Measurements from ENCODE around the gene CTRB2. TPM values are rescaled to one million over a fixed set of nuclear protein-coding genes. Genes with fewer than 3 reads are reported as not detected.

CTRB2 gene
- total and polyA plus RNA-seq, 2 of the 8 experiments (the other 6 are each of a cell fraction or from before 2014, with no cell fraction given): not detected

DNA sequence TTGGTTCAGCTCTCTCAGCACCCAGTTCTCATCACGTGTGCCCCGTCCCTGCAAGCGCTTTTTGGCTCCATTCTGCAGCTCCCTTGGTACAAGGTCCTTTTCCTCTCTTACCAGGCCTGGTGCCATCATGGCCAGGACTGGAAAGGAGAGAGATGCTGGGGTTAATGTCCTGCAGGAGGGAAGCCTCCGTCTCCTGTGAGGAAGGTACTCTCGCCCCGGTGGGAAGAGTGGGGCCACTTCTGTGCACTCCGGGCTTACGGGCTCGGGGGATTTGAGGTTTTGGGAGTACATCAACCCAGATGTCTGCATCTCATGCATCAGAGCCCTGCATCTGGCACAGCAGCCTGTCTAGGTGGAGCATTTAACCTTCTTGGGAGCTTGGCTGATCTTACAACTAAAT lies 10.1 kb downstream of the CTRB2 start:
- no peak overlapping the region for H2BK5ac ChIP-seq (ENCODE audit: low read depth, low read length)
- no peak for TF ChIP-seq POU5F1 (IDR thresholded peaks at IDR 0.05; ENCODE audit: low read depth, low read length)
- no peak for TF ChIP-seq JUND (IDR thresholded peaks at IDR 0.05; ENCODE audit: low read length)
- TF ChIP-seq CTBP2 (IDR thresholded peaks at IDR 0.05; ENCODE audit: borderline replicate concordance, insufficient read depth, insufficient read length, low read length): no peak
- TF ChIP-seq GTF2F1 (IDR thresholded peaks at IDR 0.05; ENCODE audit: borderline replicate concordance, low read depth, low read length): no peak
- TF ChIP-seq, protein P1, sequence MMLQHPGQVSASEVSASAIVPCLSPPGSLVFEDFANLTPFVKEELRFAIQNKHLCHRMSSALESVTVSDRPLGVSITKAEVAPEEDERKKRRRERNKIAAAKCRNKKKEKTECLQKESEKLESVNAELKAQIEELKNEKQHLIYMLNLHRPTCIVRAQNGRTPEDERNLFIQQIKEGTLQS (IDR thresholded peaks at IDR 0.05; ENCODE audit: insufficient read depth, low read depth, low read length): no peak
- no peak for TF ChIP-seq NANOG (IDR thresholded peaks at IDR 0.05; ENCODE audit: insufficient read depth, low read depth, low read length, poor library complexity, severe bottlenecking)
- no peak for TF ChIP-seq TAF1 (IDR thresholded peaks at IDR 0.05; ENCODE audit: low read depth, low read length)
- TF ChIP-seq BACH1 (IDR thresholded peaks at IDR 0.05; ENCODE audit: low read length): no peak
- no peak for TF ChIP-seq EGR1 (IDR thresholded peaks at IDR 0.05; ENCODE audit: borderline replicate concordance, low read depth, low read length)
- TF ChIP-seq RXRA (IDR thresholded peaks at IDR 0.05; ENCODE audit: insufficient read depth, low read depth, low read length): no peak

More for the DNA sequence above, 10.1 kb downstream of the CTRB2 start:
- H3K18ac ChIP-seq (ENCODE audit: extremely low read depth, low read length): no peak overlapping the region
- no peaks in the 10 kb centered on the region for H3K23me2 ChIP-seq (ENCODE audit: low read depth, low read length)
- H4K91ac ChIP-seq (replicated peaks; ENCODE audit: insufficient read length, low read length): no peak overlapping the region
- POLR2A ChIA-PET (ENCODE audit: partially characterized antibody): interaction anchor here (1.1 kb wide), 1 partner anchor 38 kb away, joined by 3 read pairs; no protein-coding TSS in a partner anchor
- no peak overlapping the region for H2BK120ac ChIP-seq (replicated peaks; ENCODE audit: low read depth, low read length)
- no peaks in the 10 kb centered on the region for H3K79me2 ChIP-seq (ENCODE audit: control insufficient read depth in 1 of 2, insufficient read depth in 2 of 2, low read length in 2 of 2)
- no peak overlapping the region for H4K8ac ChIP-seq (ENCODE audit: extremely low read depth, insufficient read depth, low read length)
- H3K14ac ChIP-seq (ENCODE audit: insufficient read length): no peak overlapping the region
- H2BK20ac ChIP-seq (ENCODE audit: low read length): no peak overlapping the region
- DNase-seq (ENCODE audit: low read depth in 1 of 2, low spot score in 2 of 2) (no peak), FAIRE-seq (no peak)
- no peak overlapping the region for H3K9ac ChIP-seq (replicated peaks in 1 of 4; ENCODE audit: extremely low read depth in 1 of 4, low read depth in 3 of 4, low read length in 3 of 4)
- H3K27ac ChIP-seq (ENCODE audit: low read depth, low read length): no peak overlapping the region
- no peaks in the 10 kb centered on the region for H3K36me3 ChIP-seq (ENCODE audit: control insufficient read depth in 2 of 4, insufficient read depth in 4 of 4, low read length in 3 of 4)
- no peak overlapping the region for H3K4me2 ChIP-seq (ENCODE audit: insufficient read depth in 1 of 2, low read depth in 2 of 2, low read length in 2 of 2)
- no peak overlapping the region for H3K56ac ChIP-seq (replicated peaks; ENCODE audit: insufficient read length, low read depth, low read length)
- no peaks in the 10 kb centered on the region for H3K27me3 ChIP-seq (replicated peaks in 1 of 4; ENCODE audit: control insufficient read depth in 3 of 4, extremely low read depth in 1 of 4, insufficient read depth in 3 of 4, low read length in 3 of 4)
- no peak overlapping the region for H4K5ac ChIP-seq (ENCODE audit: insufficient read length, low read depth, low read length)
- H3K23ac ChIP-seq (ENCODE audit: insufficient read length): no peak overlapping the region
- H2BK15ac ChIP-seq (ENCODE audit: low read length): no peak overlapping the region
- no peaks in the 10 kb centered on the region for H3K9me3 ChIP-seq (ENCODE audit: insufficient read depth in 2 of 2, low read depth in 1 of 2, low read length in 1 of 2)
- CTCF ChIA-PET (ENCODE audit: partially characterized antibody): interaction anchor here (0.9 to 10.4 kb wide), 11 partner anchors 10 to 425 kb away, joined by 3 to 157 read pairs (median 5); partner anchors contain the start of gene CTRB1
- H3K79me1 ChIP-seq (ENCODE audit: low read depth, low read length): no peaks in the 10 kb centered on the region
- H2BK12ac ChIP-seq (ENCODE audit: low read depth, low read length): no peak overlapping the region
- no peak overlapping the region for H2AFZ ChIP-seq (ENCODE audit: low read length)
- no peak overlapping the region for H3K4me3 ChIP-seq (ENCODE audit: extremely low read depth in 1 of 4, insufficient read depth in 2 of 4, low read depth in 3 of 4, low read length in 4 of 4)
- H4K20me1 ChIP-seq (replicated peaks in 1 of 2; ENCODE audit: control insufficient read depth in 1 of 2, insufficient read depth in 2 of 2, low read length in 2 of 2): no peaks in the 10 kb centered on the region
- 83% methylated on average over 9 of the region's 9 CpGs; no CpG with 5 or more reads in 1 of the 2 experiments for WGBS, 2 experiments (ENCODE audit: extremely low coverage in 1 of 2, insufficient coverage in 1 of 2, insufficient read length in 1 of 2, insufficient replicate concordance in 2 of 2, low coverage in 1 of 2, low lambda C conversion rate in 2 of 2, missing lambda C conversion rate in 1 of 2)
- peaks cover 0 to 2% (median 0%) of the 10 kb centered on the region in 4 experiments; a peak in 3 of 7 replicates for H3K4me1 ChIP-seq (replicated peaks in 1 of 4; ENCODE audit: control insufficient read depth in 3 of 4, insufficient read depth in 4 of 4, low read length in 3 of 4)
- H2AK5ac ChIP-seq (ENCODE audit: low read depth, low read length): no peak overlapping the region
- no peak overlapping the region for H3K4ac ChIP-seq (replicated peaks; ENCODE audit: insufficient read length, low read depth, low read length)
